Transverse colon (tissue), 4 donors: ENCODE measurements around the gene GAA. TPM values are rescaled to one million over a fixed set of nuclear protein-coding genes. Genes with fewer than 3 reads are reported as not detected.

ENCODE experiments used
- DNase-seq: peaks from one replicate; pipeline ENCODE4 v3.0.0-alpha.2; 2019
- H3K27ac ChIP-seq, 4 donors: fragments of 200-600 bp; sonication (generic); 2 replicates each; pipeline ENCODE4 v1.5.1; 2016 to 2018; ENCODE audit warnings: inconsistent platforms in 4 of 4
- H3K27me3 ChIP-seq: fragments of 200-600 bp; sonication (generic); 2 replicates; pipeline ENCODE4 v1.5.1; 2017; ENCODE audit warnings: inconsistent platforms
- H3K36me3 ChIP-seq, 4 donors: fragments of 200-600 bp; sonication (generic); 2 replicates each; pipeline ENCODE4 v1.5.1; 2017 to 2019; ENCODE audit warnings: inconsistent platforms in 4 of 4
- H3K4me1 ChIP-seq, 4 donors: fragments of 200-600 bp; sonication (generic); 2 replicates each; pipeline ENCODE4 v1.5.1; 2017 to 2020; ENCODE audit warnings: inconsistent platforms in 4 of 4
- H3K4me3 ChIP-seq, 4 donors: fragments of 200-600 bp; sonication (generic); 1 replicate in 1 of 4; 2 replicates in 3 of 4; pipeline versions ENCODE4 v1.5.1 to v1.6.1; 2017 to 2019; ENCODE audit warnings: inconsistent platforms in 4 of 4
- H3K9me3 ChIP-seq, 2 donors: fragments of 200-600 bp; sonication (generic); 2 replicates each; pipeline ENCODE4 v1.5.1; 2017 to 2019; ENCODE audit warnings: inconsistent platforms in 2 of 2
- CTCF ChIP-seq, 5 experiments: fragments of 200-600 bp in 3 of 5; fragments of 450-650 bp in 2 of 5; sonication (generic) in 3 of 5; IDR thresholded peaks; 1 replicate in 2 of 5; 2 replicates in 3 of 5; pipeline ENCODE4 v1.5.1; 2016 to 2017; ENCODE audit warnings: antibody characterized with exemption in 5 of 5, inconsistent platforms in 3 of 5, mild to moderate bottlenecking in 2 of 5, moderate library complexity in 1 of 5
- EP300 ChIP-seq: sonication (generic); formaldehyde crosslinking; IDR thresholded peaks from one replicate; pipeline ENCODE4 v1.6.1; 2017; ENCODE audit warnings: antibody characterized with exemption, low read depth
- POLR2A ChIP-seq: fragments of 450-650 bp; IDR thresholded peaks from one replicate; pipeline ENCODE4 v1.6.1; 2016; ENCODE audit warnings: antibody characterized with exemption, mild to moderate bottlenecking, moderate library complexity
- POLR2AphosphoS5 ChIP-seq, 3 donors: sonication (generic); formaldehyde crosslinking; IDR thresholded peaks; one replicate each; pipeline ENCODE4 v1.6.1; 2016; ENCODE audit warnings: antibody characterized with exemption in 3 of 3
- WGBS, 2 donors: methylation state at CpG; one replicate each; pipeline ENCODE4 v1.1.5; 2018; ENCODE audit warnings: low coverage in 1 of 2; 5-methylcytosine and 5-hydroxymethylcytosine counted together
- in situ Hi-C, 4 donors: fragments of 200-750 bp; cut with MboI; loops; one replicate each; pipeline versions ENCODE4 v1.15.0 to v1.15.1; 2017; ENCODE audit warnings: low sequenced_read_pairs in 3 of 4, low pct_ligation_motif_present in 1 of 4, low pct_unique_long_range_greater_than_20kb in 1 of 4
- intact Hi-C: fragments of 100-400 bp; cut with DNase I; formaldehyde crosslinking; loops from one replicate; pipeline ENCODE4 v1.15.1; 2023; ENCODE audit warnings: low total_unique reads
- total RNA-seq, 4 donors: library from RNA; depleted of rRNA; stranded (reverse); fragments of >200 nt; gene quantifications; one replicate each; pipeline ENCODE4 v1.1.0, GENCODE V29; 2016

Gene GAA
- total RNA-seq, 4 donors from 2014 or later, result 54.6 to 96.5 (median 81.4) TPM

- TF ChIP-seq POLR2AphosphoS5 (IDR thresholded peaks at IDR 0.05) (no peak), EP300 (no peak), CTCF (IDR thresholded peaks at IDR 0.05) (no peak), POLR2A (no peak)
- intact Hi-C loops (no loop called here), in situ Hi-C loops (no loop called here)
- H3K27me3 ChIP-seq, result no peaks in the 10 kb centered on the region
- no peaks in the 10 kb centered on the region for H3K4me1 ChIP-seq
- no peaks in the 10 kb centered on the region for H3K9me3 ChIP-seq
- H3K36me3 ChIP-seq, result no peaks in the 10 kb centered on the region
- no peak for DNase-seq
- no peak overlapping the region for H3K4me3 ChIP-seq
- H3K27ac ChIP-seq, result no peak overlapping the region
- 86 to 91% methylated on average over 4 to 7 of the region's 7 CpGs for WGBS, 2 donors
Observed at GRCh38 chr17:80114758-80115157, 13.4 kb downstream of the GAA start.

- H3K27me3 ChIP-seq, result no peaks in the 10 kb centered on the region
- DNase-seq, result no peak
- H3K27ac ChIP-seq, result no peak overlapping the region
- TF ChIP-seq POLR2AphosphoS5 (IDR thresholded peaks at IDR 0.05) (no peak), CTCF (IDR thresholded peaks at IDR 0.05) (no peak), POLR2A (no peak), EP300 (no peak)
- WGBS, 2 donors, result 90% methylated on average over 8 of the region's 8 CpGs; no CpG with 5 or more reads in 1 of the 2 donors
- no peaks in the 10 kb centered on the region for H3K4me1 ChIP-seq
- no peaks in the 10 kb centered on the region for H3K36me3 ChIP-seq
- in situ Hi-C loops (no loop called here), intact Hi-C loops (no loop called here)
- H3K4me3 ChIP-seq, result no peak overlapping the region
- no peaks in the 10 kb centered on the region for H3K9me3 ChIP-seq
Observed at GRCh38 chr17:80115159-80115558, 13.8 kb downstream of the GAA start.

GRCh38 chr17:80116276-80116920 is 15.0 kb downstream of the GAA start:
- no peak for DNase-seq
- H3K9me3 ChIP-seq, result no peaks in the 10 kb centered on the region
- H3K27me3 ChIP-seq, result no peaks in the 10 kb centered on the region
- H3K36me3 ChIP-seq, result no peaks in the 10 kb centered on the region
- 86 to 94% methylated on average over 13 to 16 of the region's 16 CpGs for WGBS, 2 donors
- intact Hi-C loops (no loop called here), in situ Hi-C loops (no loop called here)
- no peaks in the 10 kb centered on the region for H3K4me1 ChIP-seq
- no peak overlapping the region for H3K27ac ChIP-seq
- no peak for TF ChIP-seq POLR2A
- TF ChIP-seq POLR2AphosphoS5 (IDR thresholded peaks at IDR 0.05), result no peak
- TF ChIP-seq CTCF (IDR thresholded peaks at IDR 0.05), result no peak
- no peak for TF ChIP-seq EP300
- no peak overlapping the region for H3K4me3 ChIP-seq

- no peaks in the 10 kb centered on the region for H3K9me3 ChIP-seq
- intact Hi-C loops, result no loop called here
- 84% methylated on average over 10 of the region's 13 CpGs; no CpG with 5 or more reads in 1 of the 2 donors for WGBS, 2 donors
- TF ChIP-seq POLR2A (no peak), CTCF (IDR thresholded peaks at IDR 0.05) (no peak), POLR2AphosphoS5 (IDR thresholded peaks at IDR 0.05) (no peak), EP300 (no peak)
- H3K4me3 ChIP-seq, result no peak overlapping the region
- DNase-seq, result no peak
- in situ Hi-C loops, result no loop called here
- no peaks in the 10 kb centered on the region for H3K4me1 ChIP-seq
- no peaks in the 10 kb centered on the region for H3K27me3 ChIP-seq
- no peak overlapping the region for H3K27ac ChIP-seq
- H3K36me3 ChIP-seq, result no peaks in the 10 kb centered on the region
Observed at GRCh38 chr17:80116921-80117380, 15.6 kb downstream of the GAA start.
